T-helper 1 cell (primary cell): ENCODE results near the gene FBXL20.
A peak's percentile ranks its signal among the peaks of the same experiment; 100 is the strongest.

ENCODE experiments used
- DNase-seq, 5 donors: peaks; one replicate each; pipeline ENCODE4 v3.0.0-alpha.2; 2012 to 2020

Gene FBXL20

DNA sequence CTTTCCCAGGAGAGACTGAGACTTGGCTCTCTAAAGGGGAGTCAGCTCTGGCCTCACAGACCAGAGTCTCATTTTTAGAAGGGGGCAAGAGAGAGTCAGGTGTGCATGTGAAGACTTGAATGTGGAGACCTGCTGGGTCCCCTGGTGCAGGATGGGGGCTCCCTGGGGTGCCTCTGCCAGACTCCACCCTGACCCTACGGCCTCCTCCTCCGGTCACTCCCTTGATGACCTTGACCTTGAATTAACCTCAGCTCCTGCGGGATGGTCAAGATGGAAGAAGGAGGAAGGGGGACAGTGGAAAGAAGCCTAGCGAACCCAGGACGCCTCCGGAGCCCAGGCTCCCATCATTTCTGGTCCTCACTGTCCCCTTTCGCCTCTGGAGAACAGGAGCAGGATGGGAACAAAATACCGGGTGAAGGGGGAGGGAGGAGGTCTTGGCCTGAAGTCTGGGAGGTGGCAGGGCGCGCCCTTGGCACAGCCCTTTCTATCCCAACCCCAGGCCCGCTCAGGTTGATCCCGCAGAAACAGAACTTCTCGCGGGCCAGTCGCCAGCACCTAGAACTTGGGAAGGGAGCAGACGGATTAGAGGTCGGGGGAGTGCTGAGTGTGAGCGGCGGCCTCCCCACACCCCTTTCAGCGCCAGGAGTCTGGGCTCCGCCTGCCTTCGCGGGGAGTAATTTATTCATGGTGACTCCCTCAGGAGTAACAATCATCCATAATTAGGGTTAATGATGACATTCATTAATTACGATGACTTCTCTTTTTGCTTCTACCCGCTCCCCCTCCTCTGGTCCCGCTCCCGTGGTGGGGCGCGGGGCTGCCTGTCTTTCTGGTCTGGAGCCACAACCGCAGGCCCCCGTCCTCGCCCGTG is 177.3 kb downstream of the FBXL20 start:
- no peak for DNase-seq

DNA sequence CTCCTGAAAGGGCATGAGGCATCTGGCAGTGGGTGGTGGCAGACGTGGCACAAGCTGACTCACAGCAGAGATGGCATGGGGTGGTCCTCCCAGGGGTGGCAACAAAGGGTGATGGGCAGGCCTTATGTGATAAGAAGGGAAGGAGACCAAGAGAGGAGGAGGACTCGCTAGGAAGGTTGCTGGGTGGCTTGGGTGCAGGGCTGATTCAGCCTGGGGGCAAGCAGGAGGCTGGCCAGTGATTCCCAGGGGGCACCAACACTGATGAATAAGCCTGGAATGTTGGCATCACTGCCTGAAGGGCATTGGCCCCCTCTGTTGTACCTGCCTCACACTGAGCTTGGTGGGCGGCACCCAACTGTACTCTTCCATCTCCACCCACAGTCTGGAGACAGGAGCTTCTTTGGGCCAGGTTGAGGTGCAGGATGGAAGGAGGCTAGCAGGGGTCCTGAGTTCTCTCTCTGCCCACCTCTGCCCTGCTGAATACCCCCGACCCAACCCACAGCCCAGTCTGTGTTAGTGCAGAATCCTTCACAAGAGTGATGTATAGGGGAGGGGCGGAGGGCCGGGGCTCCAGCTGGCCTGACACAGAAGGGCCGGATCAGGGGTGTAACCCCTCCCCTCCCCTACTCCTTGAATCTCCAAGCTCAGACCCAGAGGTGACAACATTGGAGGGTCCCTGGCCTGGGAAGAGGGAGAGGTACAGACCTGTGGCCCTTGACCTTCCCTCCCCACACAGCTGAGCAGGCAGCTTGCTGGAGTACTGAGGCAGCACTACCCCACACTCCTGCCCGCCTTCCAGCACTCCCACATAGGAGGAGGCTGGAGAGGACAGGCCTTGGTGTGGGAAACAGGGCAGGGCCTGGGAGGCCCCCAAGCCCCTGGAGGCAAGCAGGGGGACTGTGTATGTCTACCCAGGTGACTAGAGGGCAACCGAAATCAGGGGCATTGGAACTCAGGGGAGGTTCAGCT is 178.3 kb downstream of the FBXL20 start:
- no peak for DNase-seq

DNA sequence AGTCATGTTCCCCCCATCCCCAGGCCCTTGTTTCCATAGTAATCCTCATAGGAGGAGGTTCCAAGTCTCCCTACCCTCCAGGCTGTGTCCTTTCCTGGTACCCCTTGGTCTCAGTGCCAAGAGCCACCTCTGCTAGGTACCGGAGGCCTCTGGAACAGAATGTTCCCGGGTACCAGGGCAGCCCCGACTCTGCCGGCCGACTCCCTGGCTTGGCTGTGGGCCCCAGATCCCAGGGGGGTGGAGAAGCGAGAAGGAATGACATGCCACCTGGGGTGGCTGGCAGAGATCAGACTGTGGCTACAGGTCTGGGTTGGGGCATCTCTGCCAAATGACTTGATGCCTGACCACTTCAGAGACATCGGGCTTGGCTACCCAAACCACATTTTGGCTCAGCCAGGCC is 179.3 kb downstream of the FBXL20 start:
- no peak for DNase-seq

DNA sequence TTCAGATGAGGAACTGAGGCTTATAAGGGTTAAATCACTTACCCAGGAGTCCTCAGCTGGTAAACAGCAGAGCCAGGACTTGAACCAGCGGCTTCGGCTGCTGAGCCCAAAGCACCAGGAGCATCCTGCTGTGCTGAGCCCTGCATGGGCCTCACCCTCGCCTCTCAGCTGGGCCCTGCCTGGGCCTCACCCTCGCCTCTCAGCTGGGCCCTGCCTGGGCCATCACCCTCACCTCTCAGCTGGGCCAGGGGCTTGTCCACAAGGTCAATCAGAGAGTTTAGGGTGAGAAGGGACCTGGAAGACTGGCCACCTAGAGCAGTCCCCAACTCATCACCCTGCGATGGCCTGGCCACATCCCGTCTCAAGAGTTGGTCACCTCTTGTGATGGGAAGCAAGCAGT is 179.9 kb downstream of the FBXL20 start:
- no peak for DNase-seq

DNA sequence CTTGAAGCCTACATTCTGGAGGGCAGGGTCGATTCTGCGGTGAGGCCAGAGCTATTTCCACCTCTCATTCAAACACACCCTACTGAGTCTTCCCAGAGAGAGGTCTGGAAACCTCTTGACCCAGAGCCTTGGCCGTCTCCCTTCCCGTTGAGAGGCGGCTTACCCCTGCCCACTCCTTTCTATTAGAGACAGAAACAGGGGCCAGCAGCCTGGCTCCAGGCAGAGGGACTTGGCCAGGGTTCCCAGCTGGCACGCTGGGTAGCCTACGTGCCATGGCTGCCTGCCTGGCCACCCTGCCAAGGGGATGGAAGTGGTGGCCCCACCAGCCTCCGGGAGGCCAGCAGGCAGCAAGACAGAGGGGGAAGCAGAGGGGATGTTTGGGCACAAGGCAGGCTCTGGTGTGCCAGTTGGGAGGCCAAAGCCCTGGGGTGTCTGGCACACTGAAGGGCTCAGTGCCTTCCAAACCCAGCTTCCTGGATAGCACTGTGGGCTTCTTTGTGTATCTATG is 181.7 kb downstream of the FBXL20 start:
- DNase-seq: no peak

DNA sequence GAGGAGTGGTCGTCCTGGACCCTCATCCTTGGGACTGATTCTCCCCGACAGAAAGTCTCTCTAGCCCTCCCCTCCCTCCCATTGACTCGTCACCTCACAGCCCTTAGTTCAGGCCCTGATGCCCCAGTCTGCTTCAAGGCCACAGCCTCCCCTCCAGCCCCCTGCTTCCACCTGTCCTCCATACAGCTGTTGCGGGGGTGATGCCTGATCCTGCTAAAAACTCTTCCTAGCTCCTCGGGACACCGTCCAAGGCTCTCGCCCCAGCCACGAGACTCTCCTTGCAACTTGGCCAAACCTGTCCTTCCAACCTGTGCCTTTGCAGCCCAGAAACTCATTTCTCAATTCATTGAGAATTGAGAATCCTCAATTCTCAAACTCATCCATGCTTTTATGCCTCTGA is 182.5 kb downstream of the FBXL20 start:
- DNase-seq: no peak

DNA sequence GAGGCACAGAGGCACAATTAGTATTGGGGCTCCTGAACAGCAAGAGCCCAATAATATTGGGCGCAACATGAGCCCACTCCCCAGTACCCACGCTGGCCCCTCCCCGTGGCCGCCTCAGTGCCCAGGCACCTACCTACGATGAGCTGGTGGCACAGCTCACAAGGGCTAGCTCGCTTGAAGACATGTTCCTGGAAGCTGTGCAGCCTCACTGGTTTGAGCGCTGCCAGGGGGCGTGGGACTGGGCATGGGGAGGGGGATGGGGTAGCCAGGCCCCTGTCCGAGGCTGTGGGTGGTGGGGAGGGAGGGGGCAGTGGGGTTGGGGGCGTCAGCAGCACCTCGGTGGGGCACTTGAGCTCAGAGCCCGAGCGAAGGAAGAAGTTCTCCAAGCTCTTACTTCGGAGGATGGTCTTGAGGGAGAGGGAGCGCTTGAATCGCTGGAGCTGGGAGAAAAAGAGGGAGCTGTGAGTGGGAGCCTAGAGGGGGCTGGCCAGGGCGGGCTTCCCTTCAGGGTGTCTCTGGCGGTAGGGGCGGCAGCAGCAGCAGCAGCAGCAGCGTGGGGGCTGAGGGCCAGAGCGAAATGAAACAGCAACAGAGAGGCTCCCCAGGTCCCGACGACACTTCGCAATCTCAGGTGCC is 183.6 kb downstream of the FBXL20 start:
- no peak for DNase-seq

DNA sequence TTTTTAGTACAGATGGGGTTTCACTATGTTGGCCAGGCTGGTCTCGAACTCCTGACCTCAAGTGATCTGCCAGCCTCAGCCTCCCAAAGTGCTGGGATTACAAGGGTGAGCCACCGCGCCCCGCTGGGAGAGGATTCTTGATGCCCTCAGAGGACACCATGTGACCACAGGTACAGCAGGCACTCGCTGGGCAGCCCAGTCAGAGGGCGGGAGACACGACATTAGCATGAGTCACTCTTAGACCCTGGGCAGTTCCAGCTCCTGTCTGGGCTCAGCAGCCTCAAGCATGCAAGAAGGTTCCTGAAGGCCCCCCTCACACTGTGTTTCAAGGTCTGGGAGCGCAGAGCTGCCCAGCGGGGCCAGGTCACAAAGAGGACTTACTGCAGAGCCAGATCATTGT is 187.6 kb downstream of the FBXL20 start:
- DNase-seq: no peak

DNA sequence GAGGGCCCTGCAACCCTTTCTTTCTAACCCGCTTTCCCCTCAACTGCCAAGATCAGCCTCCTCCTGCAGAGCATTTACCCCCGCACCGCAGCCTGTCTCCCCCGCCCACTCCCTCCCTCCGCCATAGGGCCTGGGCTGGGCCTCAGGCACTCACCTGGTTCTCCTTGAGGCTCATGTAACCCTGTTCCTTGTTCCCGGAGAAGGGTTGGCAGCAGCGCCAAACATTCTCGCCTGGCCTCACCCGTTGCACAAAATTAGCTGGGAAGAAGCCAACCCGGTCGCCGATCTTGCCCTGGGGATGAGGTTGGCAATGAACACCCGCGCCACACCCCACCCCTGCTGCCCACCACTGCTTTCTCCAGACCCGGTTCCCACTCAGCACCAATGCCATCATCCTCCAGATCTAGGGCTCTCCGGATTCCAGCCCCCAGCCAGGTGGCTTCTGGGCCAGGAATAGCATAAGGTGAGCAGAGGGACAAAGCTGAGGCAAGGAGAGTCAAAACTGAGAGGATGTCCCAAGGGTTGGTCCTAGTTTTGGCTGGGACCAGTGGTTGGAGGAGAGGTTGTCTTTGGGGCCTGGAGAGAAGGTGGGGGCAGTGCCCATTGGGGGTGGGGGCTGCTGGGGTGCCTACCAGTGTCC is 188.5 kb downstream of the FBXL20 start:
- DNase-seq: no peak

DNA sequence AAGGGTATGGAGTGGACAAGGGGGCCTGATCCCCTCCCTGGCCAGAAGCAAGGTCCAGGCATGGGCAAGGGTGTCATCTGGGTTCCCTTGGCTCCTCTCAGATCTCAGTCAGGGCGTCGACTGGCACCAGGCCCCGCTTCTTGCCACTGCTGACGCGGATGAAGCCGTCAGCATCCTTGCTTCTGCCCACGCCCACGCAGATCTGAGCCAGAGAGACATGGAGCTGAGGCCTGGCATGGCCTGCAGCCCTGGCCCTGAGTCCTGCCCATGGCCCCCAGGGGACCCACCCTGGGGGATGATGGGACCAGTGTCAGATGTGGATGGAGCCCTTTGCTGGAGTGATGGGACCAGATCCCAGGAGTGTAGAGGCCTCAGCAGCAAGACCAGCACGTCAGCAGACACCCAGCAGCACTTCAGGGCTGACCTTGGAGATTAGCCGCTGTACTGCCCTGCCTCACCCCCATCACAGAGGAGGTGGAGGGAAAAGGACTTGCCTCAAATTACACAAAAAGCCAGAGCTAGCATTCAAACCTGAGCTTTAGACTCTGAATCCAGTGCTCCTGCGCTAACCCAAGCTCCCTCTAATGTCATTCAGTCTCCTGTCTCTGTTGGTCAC is 189.1 kb downstream of the FBXL20 start:
- DNase-seq: no peak

DNA sequence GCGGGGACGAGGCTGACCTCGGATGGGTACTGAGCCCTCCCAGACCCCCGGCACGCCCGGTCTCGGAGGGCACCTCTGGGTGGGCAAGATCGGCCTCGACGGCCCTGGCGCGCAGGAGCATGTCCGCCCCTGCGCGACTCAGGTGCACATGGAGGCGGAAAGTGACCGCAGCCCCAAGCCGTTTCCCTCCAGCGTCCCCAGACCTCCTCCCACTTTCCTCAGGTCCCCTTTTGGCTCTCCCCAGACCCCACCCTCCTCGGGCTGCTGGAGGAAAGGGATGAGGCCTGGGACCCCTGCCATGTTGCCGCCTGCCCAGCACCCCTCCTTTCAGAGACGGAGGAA is 191.4 kb downstream of the FBXL20 start:
- DNase-seq: no peak

DNA sequence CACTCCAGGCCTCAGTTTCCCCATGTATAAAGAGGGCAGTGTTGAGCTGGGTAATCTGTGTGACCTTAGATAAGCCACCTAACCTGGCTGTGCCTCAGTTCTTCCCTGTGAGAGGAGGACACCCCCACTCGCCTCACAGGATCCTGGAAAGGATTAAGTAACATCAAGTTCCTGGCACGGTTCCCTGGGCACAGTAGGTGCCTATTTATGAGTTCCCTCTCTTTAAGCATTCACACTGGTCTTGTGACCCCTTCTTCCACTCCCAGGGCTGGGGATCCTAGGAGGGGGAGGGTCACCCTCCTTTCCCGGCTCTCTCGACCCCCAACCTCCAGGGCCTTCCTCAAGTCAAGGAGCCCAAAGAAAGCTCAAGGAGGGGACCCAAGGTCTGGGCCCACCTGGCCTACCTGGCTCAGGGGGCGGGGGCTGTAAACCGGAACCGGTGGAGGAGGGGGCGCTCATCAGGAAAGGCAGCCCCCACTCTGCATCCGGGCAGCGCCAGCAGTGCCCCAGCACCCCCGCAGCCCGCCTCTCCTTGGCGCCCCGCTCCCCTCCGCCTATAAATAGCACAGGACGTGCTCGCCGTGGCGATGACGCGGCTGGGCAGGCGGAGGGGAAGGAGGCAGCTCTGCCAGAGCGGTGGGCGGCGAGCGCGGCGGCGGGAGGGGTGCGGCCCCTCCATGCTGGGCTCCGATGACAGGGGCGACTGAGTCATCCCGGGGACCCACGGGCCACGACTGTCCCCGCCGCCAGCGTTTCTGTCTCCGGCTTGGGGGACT is 191.9 kb downstream of the FBXL20 start:
- DNase-seq: peak; percentile 37 to 58 (median 55)

DNA sequence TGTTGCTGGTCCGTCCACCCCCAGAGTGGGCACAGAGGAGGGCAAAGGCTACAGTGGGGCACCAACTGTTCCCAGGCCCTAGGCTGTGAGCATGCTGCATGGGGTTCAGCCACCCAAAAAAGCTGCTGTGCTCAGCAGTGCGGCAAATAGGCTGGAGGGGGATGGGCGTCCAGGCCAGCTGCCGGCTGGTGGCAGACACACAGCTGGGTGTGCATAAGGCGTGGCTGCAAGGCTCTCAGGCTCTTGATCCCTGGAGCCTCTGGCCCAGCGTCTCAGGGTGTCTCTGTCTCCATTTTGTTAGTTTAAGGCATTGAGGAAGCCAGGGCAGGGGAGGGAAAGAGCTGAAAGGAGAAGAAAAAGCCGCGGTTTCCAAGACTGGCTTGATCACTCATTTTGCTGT is 192.5 kb downstream of the FBXL20 start:
- no peak for DNase-seq

DNA sequence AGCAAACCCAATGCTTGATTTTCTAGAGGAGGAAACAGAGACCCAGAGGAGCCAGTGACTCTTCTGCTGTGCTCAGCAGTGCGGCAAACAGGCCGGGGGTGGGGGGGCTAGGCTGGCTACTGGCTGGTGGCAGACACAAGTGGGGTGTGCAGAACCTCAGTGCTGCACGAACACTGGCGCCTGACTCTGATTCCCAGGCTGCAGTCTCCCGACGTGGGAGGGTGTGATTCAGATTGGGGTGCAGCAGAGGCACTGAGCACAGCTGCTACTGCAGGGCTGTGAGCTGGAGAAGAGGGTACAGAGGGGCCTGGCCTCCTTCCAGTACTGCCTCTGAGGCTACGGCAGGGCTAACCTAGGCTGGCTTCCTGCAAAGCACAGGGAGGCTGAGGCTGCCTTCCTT is 193.3 kb downstream of the FBXL20 start:
- DNase-seq: no peak

DNA sequence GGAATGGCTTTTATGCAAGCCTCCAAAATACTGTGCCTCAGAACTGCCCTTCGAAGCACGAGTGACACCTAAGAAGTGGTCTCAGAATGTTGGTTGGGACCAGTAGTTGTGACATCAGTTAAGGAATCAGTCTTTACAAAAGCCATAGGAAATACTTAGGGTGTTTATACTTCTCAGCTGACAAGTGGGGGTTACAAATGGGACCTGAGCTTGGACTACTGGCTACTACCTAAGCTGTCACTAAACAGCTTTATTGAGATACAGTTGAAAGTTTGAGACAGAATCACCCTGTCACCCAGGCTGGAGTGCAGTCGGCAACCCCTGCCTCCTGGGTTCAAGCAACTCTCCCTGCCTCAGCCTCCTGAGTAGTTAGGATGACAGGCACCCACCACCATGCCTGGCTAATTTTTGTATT is 196.3 kb downstream of the FBXL20 start:
- DNase-seq: no peak

DNA sequence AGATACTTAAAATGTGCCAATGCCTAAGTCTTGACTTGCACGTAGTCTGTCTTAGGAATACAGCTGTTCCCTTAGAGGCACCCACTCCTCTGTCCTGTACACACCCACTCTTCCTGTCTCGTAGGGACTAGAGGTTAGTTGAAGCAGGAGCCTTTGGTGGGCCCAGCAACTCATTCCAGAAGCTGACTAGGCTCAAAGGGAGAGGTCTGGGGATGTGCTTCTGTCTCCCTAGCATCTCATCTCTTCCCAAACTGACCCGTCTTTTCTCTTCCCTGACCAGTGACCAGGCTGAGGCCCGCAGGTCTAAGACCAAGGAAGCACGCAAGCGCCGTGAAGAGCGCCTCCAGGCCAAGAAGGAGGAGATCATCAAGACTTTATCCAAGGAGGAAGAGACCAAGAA is 197.2 kb downstream of the FBXL20 start:
- DNase-seq: no peak
